HG02870 (cell line): Measurements from ENCODE around the gene ATIC.

Experiments used
- ATAC-seq: cut with Tn5 transposase; IDR thresholded peaks from one replicate; pipeline ENCODE4 v1.9.1; 2021; ENCODE audit warnings: mild to moderate bottlenecking, moderate library complexity; ENCODE audit not compliant: unreplicated experiment

ATIC gene

GRCh38 chr2:215396595-215397313, 84.9 kb downstream of the ATIC start:
- no peak for ATAC-seq

- ATAC-seq = no peak
These were observed 85.9 kb downstream of the ATIC start for GRCh38 chr2:215397632-215398341.

GRCh38 chr2:215399067-215399716, 87.3 kb downstream of the ATIC start:
- no peak for ATAC-seq
